GM18858 (cell line): ENCODE measurements around the gene RAP1GAP2.
"Not testable (repeated sequence)": the region's sequence is repeated elsewhere in the genome, so short reads cannot be mapped to it uniquely, and the experiment has no call there.

Experiments
- ATAC-seq: cut with Tn5 transposase; IDR thresholded peaks from one replicate; pipeline ENCODE4 v1.9.1; 2021; ENCODE audit not compliant: unreplicated experiment

The RAP1GAP2 gene

GRCh38 chr17:2964028-2964356 is 167.8 kb downstream of the RAP1GAP2 start:
- ATAC-seq: no peak

DNA sequence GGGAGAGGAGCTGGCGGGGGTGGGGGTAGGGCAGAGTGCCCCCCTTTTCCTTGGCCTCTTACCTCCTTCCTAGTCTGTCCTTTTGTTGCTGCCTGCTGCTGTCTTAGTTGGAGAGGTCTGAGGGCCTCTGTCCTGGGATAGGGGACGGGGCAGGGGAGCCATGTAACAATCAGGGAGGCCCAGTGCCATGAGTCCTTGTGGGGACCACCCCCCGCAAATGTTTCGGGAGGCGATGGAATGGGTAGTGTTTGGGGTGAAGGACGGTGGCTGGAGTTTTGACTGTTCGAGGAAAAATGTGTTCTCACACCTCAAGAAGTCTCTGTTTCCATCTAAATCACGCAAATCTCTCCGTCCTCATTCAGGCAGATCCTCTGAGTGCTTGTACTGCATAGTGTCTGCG is 168.1 kb downstream of the RAP1GAP2 start:
- ATAC-seq: no peak

GRCh38 chr17:2964831-2965230 is 168.6 kb downstream of the RAP1GAP2 start:
- ATAC-seq: no peak

GRCh38 chr17:2965621-2966595 is 169.7 kb downstream of the RAP1GAP2 start:
- no peak for ATAC-seq

GRCh38 chr17:2967515-2967914 is 171.3 kb downstream of the RAP1GAP2 start:
- no peak for ATAC-seq

DNA sequence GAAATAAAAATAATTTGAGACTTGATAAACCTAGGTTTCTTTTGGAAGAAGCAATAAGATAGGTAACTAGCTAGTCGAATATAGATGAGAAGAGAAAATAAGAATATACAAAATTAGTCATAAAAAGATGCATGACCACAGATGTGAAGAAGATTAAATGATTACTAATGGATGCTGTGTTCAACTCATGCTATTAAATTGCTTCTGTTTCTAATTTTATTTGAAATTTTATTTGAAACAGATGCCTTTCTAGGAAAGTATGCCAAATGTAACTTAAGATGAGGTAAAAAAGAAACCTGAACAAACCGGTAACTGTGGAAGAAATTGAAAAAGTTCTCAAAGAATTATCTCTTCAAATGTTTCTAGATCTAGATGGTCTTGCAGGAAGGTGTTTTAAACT is 175.6 kb downstream of the RAP1GAP2 start:
- no peak for ATAC-seq

- no peak for ATAC-seq
These were observed 176.5 kb downstream of the RAP1GAP2 start for GRCh38 chr17:2972749-2973148.

DNA sequence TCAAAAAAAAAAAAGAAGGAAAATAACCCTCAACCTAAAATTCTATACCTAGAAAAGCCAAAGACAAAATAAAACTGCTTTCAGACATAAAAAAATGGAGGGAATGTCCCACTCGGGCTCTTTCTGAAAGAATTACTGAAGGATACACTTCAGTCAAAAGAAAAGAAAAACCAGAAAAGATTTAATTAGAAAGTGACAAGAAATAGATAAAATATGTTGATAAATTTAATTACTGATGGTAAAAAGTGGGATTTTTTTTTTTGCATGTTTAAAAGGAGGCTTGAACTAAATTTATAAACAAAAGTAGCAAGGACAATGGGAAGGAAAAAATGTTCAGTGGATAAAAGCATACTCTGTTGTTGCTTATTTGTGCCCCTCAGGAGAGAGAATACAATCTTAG is 178.1 kb downstream of the RAP1GAP2 start:
- ATAC-seq: no peak

DNA sequence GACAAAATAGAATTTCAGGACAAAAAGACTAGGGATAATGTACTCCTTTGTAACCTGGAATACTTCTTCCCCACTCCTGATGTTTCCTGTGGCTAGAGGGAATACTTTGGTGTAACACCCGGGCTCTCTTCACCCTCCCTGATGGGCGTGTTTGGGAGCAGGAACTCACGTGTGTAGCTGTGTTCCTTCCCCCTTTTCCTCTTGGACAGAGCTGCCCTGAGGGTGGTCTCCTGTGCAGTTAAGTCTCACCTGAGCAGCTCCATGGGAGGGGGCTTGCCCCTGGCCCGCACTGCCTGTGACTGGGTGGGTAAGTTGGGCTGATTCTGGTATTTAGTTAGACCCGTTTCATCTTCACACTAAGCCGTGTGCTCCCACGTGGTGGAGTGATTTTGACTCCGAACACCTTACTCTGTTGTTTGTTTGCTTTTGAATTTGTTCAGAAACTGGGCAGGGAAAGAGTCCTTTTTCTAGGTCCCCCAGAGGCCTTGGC is 179.3 kb downstream of the RAP1GAP2 start:
- ATAC-seq: no peak

- no peak for ATAC-seq
These were observed 180.9 kb downstream of the RAP1GAP2 start for GRCh38 chr17:2977157-2977556.

DNA sequence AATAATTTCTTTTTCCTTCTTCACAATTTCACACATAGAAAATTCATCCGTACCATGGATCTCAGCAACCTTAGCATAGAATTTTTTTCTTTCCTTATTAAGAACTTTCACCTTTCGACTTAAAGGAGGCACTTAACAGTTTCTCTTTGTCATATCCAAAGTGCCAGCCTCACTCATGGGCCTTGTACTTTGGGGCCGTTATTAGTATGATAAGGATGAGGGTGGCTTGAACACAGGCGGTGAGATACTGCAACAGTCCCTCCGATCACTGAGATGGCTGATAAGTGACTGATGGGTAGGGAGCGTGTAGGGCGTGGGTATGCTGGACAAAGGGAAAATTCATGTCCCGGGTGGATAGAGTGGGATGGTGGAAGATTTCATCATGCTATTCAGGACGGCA is 181.9 kb downstream of the RAP1GAP2 start:
- no peak for ATAC-seq

DNA sequence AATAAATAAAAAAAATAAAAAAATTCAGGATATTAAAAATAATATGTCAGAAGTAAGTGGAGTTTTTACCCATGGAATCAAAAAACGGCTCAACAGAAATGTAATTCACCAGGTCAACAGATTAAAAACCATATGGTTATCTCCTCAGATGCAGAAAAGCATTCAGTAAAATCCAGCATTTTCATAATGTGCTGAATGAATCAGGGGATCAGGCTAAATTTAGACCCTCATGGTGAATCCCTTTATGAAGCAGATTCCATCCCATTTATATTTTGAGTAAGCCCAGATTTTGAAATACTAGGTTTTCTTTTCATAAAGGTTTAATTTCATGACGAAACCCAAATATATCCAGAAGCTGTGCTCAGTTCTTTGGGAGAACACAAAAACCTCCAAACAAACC is 182.8 kb downstream of the RAP1GAP2 start:
- no peak for ATAC-seq

- ATAC-seq: no peak
These were observed 184.1 kb downstream of the RAP1GAP2 start for GRCh38 chr17:2980211-2980903.

GRCh38 chr17:2980904-2981246 is 184.6 kb downstream of the RAP1GAP2 start:
- no peak for ATAC-seq

DNA sequence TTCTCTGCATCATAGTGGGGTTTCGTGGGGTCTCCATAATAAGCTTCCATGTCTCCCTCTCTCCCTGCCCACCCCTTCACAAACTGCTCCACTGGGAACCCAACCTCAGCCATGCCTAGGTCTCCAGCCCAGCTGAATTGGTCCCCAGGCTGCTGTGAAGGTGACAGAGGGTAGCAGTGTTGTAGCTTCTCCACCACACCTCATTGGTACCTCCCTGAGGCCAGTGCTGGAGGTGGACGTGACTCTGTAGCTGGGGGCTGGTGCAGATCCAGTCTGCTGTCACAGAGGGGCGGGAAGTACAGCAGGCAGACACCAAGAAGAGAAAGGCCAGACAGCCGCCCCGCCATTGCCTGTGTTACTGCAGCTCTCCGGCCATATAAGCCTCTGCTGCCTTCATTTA is 185.1 kb downstream of the RAP1GAP2 start:
- no peak for ATAC-seq

- no peak for ATAC-seq
These were observed 186.6 kb downstream of the RAP1GAP2 start for GRCh38 chr17:2982854-2983253.

GRCh38 chr17:2983255-2983654 is 187.0 kb downstream of the RAP1GAP2 start:
- ATAC-seq: no peak

- no peak for ATAC-seq
These were observed 189.1 kb downstream of the RAP1GAP2 start for GRCh38 chr17:2985318-2985717.

DNA sequence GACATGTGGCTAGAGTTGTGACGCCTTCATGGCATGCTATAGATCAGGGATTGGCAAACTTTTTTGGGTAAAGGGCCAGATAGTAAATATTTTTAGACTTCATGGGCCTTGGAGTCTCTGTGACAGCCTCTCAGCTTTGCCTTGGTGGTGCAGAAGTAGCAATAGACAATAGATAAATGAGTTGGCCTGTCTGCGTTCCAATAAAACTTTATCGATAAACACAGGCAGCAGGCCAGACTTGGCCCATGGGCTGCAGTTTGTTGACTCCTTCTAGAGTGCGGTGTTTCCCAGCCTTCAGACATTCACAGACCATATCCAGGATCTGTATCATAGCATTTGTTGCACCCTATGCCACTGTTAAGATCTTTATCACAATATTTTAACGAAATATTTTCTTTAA is 190.7 kb downstream of the RAP1GAP2 start:
- no peak for ATAC-seq

- ATAC-seq: not testable (repeated sequence)
These were observed 193.2 kb downstream of the RAP1GAP2 start for GRCh38 chr17:2989396-2989795.

DNA sequence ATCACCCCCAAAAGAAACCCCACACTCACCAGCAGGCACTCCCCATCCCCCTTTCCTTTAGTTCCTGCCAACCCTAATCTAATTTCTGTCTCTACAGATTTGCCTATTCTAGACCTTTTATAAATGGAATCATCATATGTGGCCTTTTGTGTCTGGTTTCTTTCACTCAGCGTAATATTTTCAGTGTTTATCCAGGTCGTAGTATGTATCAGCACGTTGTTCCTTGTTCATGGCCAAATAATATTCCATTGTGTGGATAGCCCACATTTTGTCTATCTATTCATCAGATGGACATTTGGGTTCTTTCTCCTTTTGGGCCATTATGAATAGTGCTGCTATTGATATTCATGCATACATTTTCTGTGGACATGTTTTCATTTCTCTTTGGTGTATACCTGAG is 193.6 kb downstream of the RAP1GAP2 start:
- ATAC-seq: no peak

GRCh38 chr17:2990396-2990795 is 194.2 kb downstream of the RAP1GAP2 start:
- no peak for ATAC-seq
